ENCODE data around the gene ACSS1.

GRCh38 chr20:25017257-25017803 is 40.6 kb downstream of the ACSS1 start:
- TF ChIP-seq CTCF (IDR thresholded peaks at IDR 0.05): no peak
- no peak for TF ChIP-seq MYBL2 (CRISPR knock-in tag; IDR thresholded peaks at IDR 0.05)
- no peak for TF ChIP-seq PREB (CRISPR knock-in tag; IDR thresholded peaks at IDR 0.05; ENCODE audit: borderline replicate concordance)
- TF ChIP-seq E2F4 (CRISPR knock-in tag; IDR thresholded peaks at IDR 0.05; ENCODE audit: borderline replicate concordance, low read depth): no peak
- TF ChIP-seq ZBTB43 (CRISPR knock-in tag; IDR thresholded peaks at IDR 0.05): no peak

Measured in WTC11 (cell line).